ENCODE data around the gene C2orf78. TPM values are rescaled to one million over a fixed set of nuclear protein-coding genes. Genes with fewer than 3 reads are reported as not detected.

Gene C2orf78
- total RNA-seq, 1 experiment from 2014 or later: 0.39 TPM

DNA sequence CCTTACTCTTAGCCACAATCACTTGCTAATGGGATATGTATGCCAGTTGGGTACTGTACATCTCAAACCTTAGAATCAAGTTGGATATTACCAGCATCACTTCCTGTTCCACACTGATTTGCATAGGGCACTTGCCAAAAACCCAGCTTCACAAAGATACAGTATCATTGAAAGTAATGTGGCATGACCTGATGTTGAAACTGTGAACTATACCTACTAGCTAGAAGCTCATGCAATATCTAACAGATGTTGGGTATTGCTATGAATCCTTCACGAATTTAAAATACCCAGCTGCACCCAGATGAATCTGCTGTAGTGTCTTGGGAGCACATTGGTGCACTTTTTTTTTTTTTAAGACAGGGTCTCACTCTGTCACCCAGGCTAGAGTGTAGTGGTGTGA is 38.3 kb downstream of the C2orf78 start:
- Mint-ChIP-seq H3K9me3 (peaks cover under 1% of the 10 kb centered on the region; the same call in 1 of the 2 replicates), H3K27me3 (ENCODE audit: low read depth) (peaks cover 43% of the 10 kb centered on the region), H3K36me3 (no peaks in the 10 kb centered on the region), H3K27ac (no peak overlapping the region), H3K4me3 (no peak overlapping the region), H3K4me1 (peaks cover 10% of the 10 kb centered on the region)
- DNase-seq (ENCODE audit: low spot score): no peak
- ChIA-PET POLR2A (no interaction called here), CTCF (interaction anchor here (1.1 to 2.3 kb wide), 4 partner anchors 10 to 513 kb away, joined by 3 to 14 read pairs (median 4); no protein-coding TSS in a partner anchor)
- ATAC-seq: no peak
- TF ChIP-seq ZNF396 (CRISPR knock-in tag; IDR thresholded peaks at IDR 0.05; ENCODE audit: borderline replicate concordance) (no peak), TEAD4 (CRISPR knock-in tag; IDR thresholded peaks at IDR 0.05) (no peak), ERG (CRISPR knock-in tag; IDR thresholded peaks at IDR 0.05) (no peak), NR3C1 (CRISPR knock-in tag; conservative IDR thresholded peaks at IDR 0.05; ENCODE audit: low read depth) (no peak), ELF4 (CRISPR knock-in tag; IDR thresholded peaks at IDR 0.05; ENCODE audit: low read depth) (no peak), ARID4B (CRISPR knock-in tag; IDR thresholded peaks at IDR 0.05; ENCODE audit: borderline replicate concordance) (no peak), PREB (CRISPR knock-in tag; IDR thresholded peaks at IDR 0.05; ENCODE audit: borderline replicate concordance) (no peak), IRF2 (CRISPR knock-in tag; IDR thresholded peaks at IDR 0.05; ENCODE audit: borderline replicate concordance, low read depth) (no peak), MXD4 (CRISPR knock-in tag; IDR thresholded peaks at IDR 0.05; ENCODE audit: borderline replicate concordance) (no peak), ZNF219 (CRISPR knock-in tag; IDR thresholded peaks at IDR 0.05; ENCODE audit: borderline replicate concordance) (no peak), FOXK1 (CRISPR knock-in tag; IDR thresholded peaks at IDR 0.05) (no peak), FOXJ3 (CRISPR knock-in tag; IDR thresholded peaks at IDR 0.05; ENCODE audit: borderline replicate concordance) (no peak), ZSCAN18 (CRISPR knock-in tag; IDR thresholded peaks at IDR 0.05) (no peak), ATF6 (CRISPR knock-in tag; IDR thresholded peaks at IDR 0.05) (no peak), PRDM15 (CRISPR knock-in tag; IDR thresholded peaks at IDR 0.05) (no peak), HMGA2 (CRISPR knock-in tag; IDR thresholded peaks at IDR 0.05) (no peak), USF1 (CRISPR knock-in tag; IDR thresholded peaks at IDR 0.05) (no peak)
